Osteocyte (in vitro differentiated cells): ENCODE data around the gene FAM221B. TPM values are rescaled to one million over a fixed set of nuclear protein-coding genes. Genes with fewer than 3 reads are reported as not detected.

Experiments
- DNase-seq: peaks from one replicate; pipeline ENCODE4 v3.0.0; 2021; ENCODE audit warnings: mixed read lengths; ENCODE audit not compliant: unreplicated experiment; ENCODE audit errors: extremely low spot score
- H3K27ac Mint-ChIP-seq: one replicate; pipeline ENCODE4 v1.8.0; 2021; ENCODE audit warnings: mild to moderate bottlenecking, mixed read lengths; ENCODE audit not compliant: unreplicated experiment
- H3K27me3 Mint-ChIP-seq: one replicate; pipeline ENCODE4 v1.8.0; 2021; ENCODE audit warnings: mixed read lengths; ENCODE audit not compliant: unreplicated experiment
- H3K36me3 Mint-ChIP-seq: one replicate; pipeline ENCODE4 v1.8.0; 2021; ENCODE audit warnings: mixed read lengths; ENCODE audit not compliant: unreplicated experiment
- H3K4me1 Mint-ChIP-seq: one replicate; pipeline ENCODE4 v1.8.0; 2021; ENCODE audit warnings: mixed read lengths; ENCODE audit not compliant: unreplicated experiment
- H3K4me3 Mint-ChIP-seq: one replicate; pipeline ENCODE4 v1.8.0; 2021; ENCODE audit warnings: mild to moderate bottlenecking, moderate library complexity, mixed read lengths; ENCODE audit not compliant: unreplicated experiment
- H3K9me3 Mint-ChIP-seq: one replicate; pipeline ENCODE4 v1.8.0; 2021; ENCODE audit warnings: mixed read lengths; ENCODE audit not compliant: unreplicated experiment
- total RNA-seq: library from RNA; stranded (reverse); gene quantifications from 2 replicates; pipeline ENCODE4 v1.2.1, GENCODE V29; 2021
- TF ChIP-seq, protein P1 (sequence below): fragments of 200-600 bp; sonication (generic); IDR thresholded peaks from 2 replicates; pipeline ENCODE4 v1.5.0; 2021; ENCODE audit warnings: antibody characterized with exemption, mild to moderate bottlenecking, moderate library complexity

The FAM221B gene
- total RNA-seq, 1 donor from 2014 or later = not detected

GRCh38 chr9:35792024-35792813 is 36.3 kb downstream of the FAM221B start:
- Mint-ChIP-seq H3K27ac (no peak overlapping the region), H3K4me1 (peaks cover 37% of the 10 kb centered on the region), H3K27me3 (no peaks in the 10 kb centered on the region), H3K4me3 (peak overlapping the region; percentile 6), H3K9me3 (no peaks in the 10 kb centered on the region), H3K36me3 (peaks cover 2% of the 10 kb centered on the region)
- TF ChIP-seq, protein P1, sequence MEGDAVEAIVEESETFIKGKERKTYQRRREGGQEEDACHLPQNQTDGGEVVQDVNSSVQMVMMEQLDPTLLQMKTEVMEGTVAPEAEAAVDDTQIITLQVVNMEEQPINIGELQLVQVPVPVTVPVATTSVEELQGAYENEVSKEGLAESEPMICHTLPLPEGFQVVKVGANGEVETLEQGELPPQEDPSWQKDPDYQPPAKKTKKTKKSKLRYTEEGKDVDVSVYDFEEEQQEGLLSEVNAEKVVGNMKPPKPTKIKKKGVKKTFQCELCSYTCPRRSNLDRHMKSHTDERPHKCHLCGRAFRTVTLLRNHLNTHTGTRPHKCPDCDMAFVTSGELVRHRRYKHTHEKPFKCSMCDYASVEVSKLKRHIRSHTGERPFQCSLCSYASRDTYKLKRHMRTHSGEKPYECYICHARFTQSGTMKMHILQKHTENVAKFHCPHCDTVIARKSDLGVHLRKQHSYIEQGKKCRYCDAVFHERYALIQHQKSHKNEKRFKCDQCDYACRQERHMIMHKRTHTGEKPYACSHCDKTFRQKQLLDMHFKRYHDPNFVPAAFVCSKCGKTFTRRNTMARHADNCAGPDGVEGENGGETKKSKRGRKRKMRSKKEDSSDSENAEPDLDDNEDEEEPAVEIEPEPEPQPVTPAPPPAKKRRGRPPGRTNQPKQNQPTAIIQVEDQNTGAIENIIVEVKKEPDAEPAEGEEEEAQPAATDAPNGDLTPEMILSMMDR = no peak
- no peak for DNase-seq

DNA sequence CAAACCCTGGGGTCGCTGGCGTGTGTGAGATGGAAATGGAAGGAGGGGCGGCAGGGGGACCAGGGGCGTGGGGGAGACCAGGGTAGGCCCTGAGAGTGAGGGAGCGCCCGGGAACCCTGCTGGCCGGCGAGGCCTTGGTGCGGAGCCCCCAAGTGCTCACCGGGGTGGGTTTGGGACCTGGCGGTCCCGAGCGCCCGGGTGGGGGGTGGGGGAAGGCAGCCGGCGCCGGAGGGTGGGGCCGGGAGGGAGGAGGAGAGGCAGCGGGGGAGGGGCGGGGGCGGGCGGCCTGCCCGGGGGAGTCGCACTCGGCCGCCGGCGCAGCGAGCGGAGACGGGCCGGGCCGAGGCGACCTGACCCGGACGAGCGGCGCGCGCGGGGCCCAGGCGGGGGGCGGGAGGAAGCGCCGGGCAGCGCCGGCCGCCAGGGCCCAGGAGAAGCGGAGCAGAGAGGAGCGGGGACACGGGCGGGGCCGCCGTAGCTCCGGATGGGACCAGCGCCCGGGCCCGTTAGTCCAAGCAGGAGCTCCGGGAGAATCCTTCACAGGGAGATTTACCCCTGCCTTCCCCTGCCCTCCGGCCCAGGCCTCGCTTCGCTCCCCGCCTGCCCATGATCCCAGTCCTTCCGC is 37.1 kb downstream of the FAM221B start, which contains the start of gene NPR2:
TSS of gene NPR2 (plus strand) at position 295 of the 625 bp plus-strand sequence. CDS start 818 bp downstream, outside the sequence.
- H3K27me3 Mint-ChIP-seq = peaks cover under 1% of the 10 kb centered on the region
- TF ChIP-seq, protein P1 = no peak
- H3K4me3 Mint-ChIP-seq = peak within 1 kb of the TSS; percentile 72
- peak within 1 kb of the TSS; percentile 73 for H3K27ac Mint-ChIP-seq
- peaks cover 37% of the 10 kb centered on the region for H3K4me1 Mint-ChIP-seq
- no peak for DNase-seq
- no peaks in the 10 kb centered on the region for H3K9me3 Mint-ChIP-seq
- H3K36me3 Mint-ChIP-seq = peaks cover 2% of the 10 kb centered on the region

DNA sequence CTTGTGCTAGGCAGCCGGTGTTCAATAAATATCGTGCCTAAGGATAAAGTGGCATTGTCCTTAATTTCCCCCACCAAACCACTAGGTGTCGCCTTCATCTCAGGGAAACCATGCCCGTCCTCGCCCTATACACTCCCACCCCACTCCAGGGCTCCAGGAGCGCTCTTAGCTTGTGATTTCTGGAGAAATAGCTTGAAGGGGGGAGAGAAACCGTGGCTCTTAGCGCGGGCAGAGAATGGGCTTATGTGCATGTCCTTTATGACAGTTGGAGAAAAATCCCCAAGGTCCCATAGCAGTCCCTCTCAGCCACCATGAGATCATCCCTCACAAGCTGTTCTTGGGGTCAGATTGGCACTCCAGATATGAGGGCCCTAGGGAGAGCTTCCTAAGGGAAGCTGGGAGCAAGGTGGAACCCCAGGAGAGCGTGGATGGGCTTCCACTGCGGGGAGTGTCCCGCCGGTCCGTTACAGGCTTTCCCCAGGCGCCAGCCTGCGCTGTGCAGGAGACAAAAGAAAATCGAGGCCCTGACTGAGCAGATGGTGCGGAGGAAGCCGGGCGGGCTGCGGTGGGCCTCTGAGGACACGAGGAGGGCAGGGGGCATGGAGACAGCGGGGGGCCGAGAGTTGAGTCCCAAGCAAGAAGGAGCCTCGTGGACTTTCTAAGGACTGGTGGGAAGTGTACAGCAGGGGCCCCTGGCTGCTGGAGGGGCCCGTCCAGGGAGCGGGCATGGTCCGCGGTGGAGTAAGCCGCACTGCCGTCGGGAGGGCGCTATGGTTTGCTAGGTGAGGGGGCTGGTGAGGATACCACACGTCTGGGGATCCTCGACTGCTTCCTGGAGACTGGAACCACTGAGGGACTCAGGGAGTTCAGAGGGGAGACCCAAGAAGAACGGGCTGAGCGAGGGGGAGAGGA is 37.9 kb downstream of the FAM221B start:
- peak; percentile 89 for DNase-seq
- H3K4me1 Mint-ChIP-seq = peaks cover 37% of the 10 kb centered on the region
- H3K4me3 Mint-ChIP-seq = peak overlapping the region; percentile 72
- H3K9me3 Mint-ChIP-seq = no peaks in the 10 kb centered on the region
- TF ChIP-seq, protein P1 = peak; percentile 86
- peaks cover 2% of the 10 kb centered on the region for H3K36me3 Mint-ChIP-seq
- peaks cover 8% of the 10 kb centered on the region for H3K27me3 Mint-ChIP-seq
- peak overlapping the region; percentile 73 for H3K27ac Mint-ChIP-seq

- Mint-ChIP-seq H3K27ac (no peak overlapping the region), H3K4me3 (no peak overlapping the region), H3K9me3 (no peaks in the 10 kb centered on the region), H3K27me3 (peaks cover 12% of the 10 kb centered on the region), H3K36me3 (peaks cover 2% of the 10 kb centered on the region), H3K4me1 (peaks cover 32% of the 10 kb centered on the region)
- DNase-seq = no peak
- TF ChIP-seq, protein P1 = no peak
These were observed 38.5 kb downstream of the FAM221B start for GRCh38 chr9:35790025-35790384.
